Measurements from ENCODE around the gene BMP7.

DNA sequence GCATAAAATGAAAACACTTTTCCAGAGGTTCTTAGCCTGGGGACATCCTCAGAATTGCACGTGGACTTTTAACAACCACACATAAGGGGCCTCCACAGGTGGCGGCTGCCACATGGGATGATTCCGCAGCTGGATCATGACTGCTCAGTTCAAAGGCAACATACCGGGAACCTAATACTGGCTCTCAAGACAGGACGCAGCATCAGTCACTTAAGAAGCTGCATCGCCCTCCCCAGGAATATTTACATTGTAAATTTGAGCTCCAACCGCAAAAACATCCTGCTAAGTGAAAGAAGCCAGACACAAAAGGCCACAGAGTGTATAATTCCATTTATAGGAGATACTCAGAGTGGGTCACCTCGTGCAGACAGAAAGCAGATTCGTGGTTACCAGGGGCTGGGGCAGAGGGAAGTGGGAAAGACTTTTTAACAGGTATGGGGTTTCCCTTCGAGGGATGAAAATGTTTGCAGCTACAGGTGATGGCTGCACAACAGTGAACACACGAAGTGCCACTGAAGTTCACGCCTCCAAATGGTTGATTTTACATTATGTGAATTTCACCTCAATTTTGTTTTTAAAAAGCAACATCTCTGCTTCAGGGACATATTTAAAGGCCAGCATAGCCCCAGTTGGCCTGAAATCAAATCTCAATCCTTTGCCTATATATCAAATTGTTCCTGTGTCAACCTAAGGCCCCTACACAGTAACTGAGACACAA lies 141.5 kb downstream of the BMP7 start:
- TF ChIP-seq, protein P1, sequence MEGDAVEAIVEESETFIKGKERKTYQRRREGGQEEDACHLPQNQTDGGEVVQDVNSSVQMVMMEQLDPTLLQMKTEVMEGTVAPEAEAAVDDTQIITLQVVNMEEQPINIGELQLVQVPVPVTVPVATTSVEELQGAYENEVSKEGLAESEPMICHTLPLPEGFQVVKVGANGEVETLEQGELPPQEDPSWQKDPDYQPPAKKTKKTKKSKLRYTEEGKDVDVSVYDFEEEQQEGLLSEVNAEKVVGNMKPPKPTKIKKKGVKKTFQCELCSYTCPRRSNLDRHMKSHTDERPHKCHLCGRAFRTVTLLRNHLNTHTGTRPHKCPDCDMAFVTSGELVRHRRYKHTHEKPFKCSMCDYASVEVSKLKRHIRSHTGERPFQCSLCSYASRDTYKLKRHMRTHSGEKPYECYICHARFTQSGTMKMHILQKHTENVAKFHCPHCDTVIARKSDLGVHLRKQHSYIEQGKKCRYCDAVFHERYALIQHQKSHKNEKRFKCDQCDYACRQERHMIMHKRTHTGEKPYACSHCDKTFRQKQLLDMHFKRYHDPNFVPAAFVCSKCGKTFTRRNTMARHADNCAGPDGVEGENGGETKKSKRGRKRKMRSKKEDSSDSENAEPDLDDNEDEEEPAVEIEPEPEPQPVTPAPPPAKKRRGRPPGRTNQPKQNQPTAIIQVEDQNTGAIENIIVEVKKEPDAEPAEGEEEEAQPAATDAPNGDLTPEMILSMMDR (conservative IDR thresholded peaks at IDR 0.05; ENCODE audit: low read depth, low read length): no peak
- TF ChIP-seq EZH2 (IDR thresholded peaks at IDR 0.05; ENCODE audit: borderline replicate concordance, low read depth, low read length, poor library complexity, severe bottlenecking): no peak

Data from A673 (cell line).